Measurements from ENCODE around the gene AQP12B.

The AQP12B gene

GRCh38 chr2:240627736-240628506, 54.8 kb downstream of the AQP12B start:
- DNase-seq (ENCODE audit: low read depth) = no peak
- no peak overlapping the region for H3K4me3 ChIP-seq (ENCODE audit: low read depth, low read length)

- no peak for DNase-seq (ENCODE audit: low read depth)
- no peak overlapping the region for H3K4me3 ChIP-seq (ENCODE audit: low read depth, low read length)
Observed at GRCh38 chr2:240626531-240627300, 56.0 kb downstream of the AQP12B start.
